Naive thymus-derived CD8-positive, alpha-beta T cell (primary cell): ENCODE data around the gene INSR. TPM values are rescaled to one million over a fixed set of nuclear protein-coding genes. Genes with fewer than 3 reads are reported as not detected.

ENCODE experiments used
- ATAC-seq, 2 donors: fragments of 150-1000 bp; cut with Tn5 transposase in 1 of 2; sonication (Bioruptor Pico), chemical (Tn5 transposase) in 1 of 2; 1 replicate in 1 of 2; 2 replicates in 1 of 2; pipeline ENCODE4 v1.10.0; 2021; ENCODE audit warnings: mild to moderate bottlenecking in 2 of 2, moderate library complexity in 2 of 2
- POLR2A ChIA-PET: fragments of 350-600 bp; sonication (Branson Sonifier 250); formaldehyde crosslinking; loops from one replicate; lab custom pipeline; 2021; ENCODE audit warnings: antibody characterized with exemption; lab: Charles Lee
- DNase-seq, 10 donors: peaks; one replicate each; pipeline versions ENCODE4 v3.0.0 to v3.0.0-alpha.2; 2020 to 2022
- H3K27ac Mint-ChIP-seq, 10 donors: one replicate each; pipeline ENCODE4 v1.8.0; 2020 to 2022; ENCODE audit warnings: mild to moderate bottlenecking in 10 of 10, mixed read lengths in 10 of 10, moderate library complexity in 4 of 10, inconsistent platforms in 1 of 10
- H3K27me3 Mint-ChIP-seq, 5 donors: one replicate each; pipeline ENCODE4 v1.8.0; 2021 to 2022; ENCODE audit warnings: mixed read lengths in 5 of 5
- H3K36me3 Mint-ChIP-seq, 3 donors: one replicate each; pipeline ENCODE4 v1.8.0; 2020 to 2022; ENCODE audit warnings: mixed read lengths in 3 of 3, mild to moderate bottlenecking in 2 of 3, inconsistent platforms in 1 of 3
- H3K4me1 Mint-ChIP-seq, 4 donors: one replicate each; pipeline ENCODE4 v1.8.0; 2021 to 2022; ENCODE audit warnings: mixed read lengths in 4 of 4
- H3K4me3 Mint-ChIP-seq, 10 donors: one replicate each; pipeline ENCODE4 v1.8.0; 2020 to 2022; ENCODE audit warnings: mild to moderate bottlenecking in 10 of 10, mixed read lengths in 10 of 10, moderate library complexity in 6 of 10, inconsistent platforms in 1 of 10
- H3K9me3 Mint-ChIP-seq, 9 donors: one replicate each; pipeline ENCODE4 v1.8.0; 2020 to 2022; ENCODE audit warnings: mixed read lengths in 9 of 9, mild to moderate bottlenecking in 3 of 9, inconsistent platforms in 1 of 9, moderate library complexity in 1 of 9
- polyA plus RNA-seq, 3 donors: library from polyadenylated mRNA; unstranded; fragments of 300-500 nt; fragmentation: Illumina TruSeq; gene quantifications; one replicate each; pipeline ENCODE4 v1.2.3, GENCODE V29; 2021
- total RNA-seq, 8 experiments: library from RNA in 2 of 8; stranded (reverse) in 2 of 8; gene quantifications; one replicate each; pipeline ENCODE4 v1.2.3 and lab custom pipeline; 2021 to 2026

The INSR gene
- total and polyA plus RNA-seq, 5 experiments from 2014 or later: 0.14 to 1.4 (median 0.45) TPM; not detected in 1

GRCh38 chr19:7251494-7251893 lies 42.7 kb downstream of the INSR start:
- Mint-ChIP-seq H3K4me1 (peaks cover 0 to 3% (median under 1%) of the 10 kb centered on the region in 4 donors), H3K27ac (no peak overlapping the region), H3K4me3 (no peak overlapping the region), H3K27me3 (peaks cover 0 to 5% (median 0%) of the 10 kb centered on the region in 5 donors), H3K9me3 (peaks cover 0 to 3% (median 0%) of the 10 kb centered on the region in 9 donors), H3K36me3 (peaks cover 0 to 2% (median 0%) of the 10 kb centered on the region in 3 donors)
- POLR2A ChIA-PET: interaction anchor here (0.6 kb wide), 1 partner anchor 109 kb away, joined by 3 read pairs; no protein-coding TSS in a partner anchor
- no peak for ATAC-seq
- no peak for DNase-seq

GRCh38 chr19:7250951-7251350 lies 43.3 kb downstream of the INSR start:
- peaks cover 0 to 4% (median 0%) of the 10 kb centered on the region in 9 donors for H3K9me3 Mint-ChIP-seq
- DNase-seq (no peak), ATAC-seq (no peak)
- H3K36me3 Mint-ChIP-seq: peaks cover 0 to 2% (median 0%) of the 10 kb centered on the region in 3 donors
- H3K4me1 Mint-ChIP-seq: peaks cover 0 to 3% (median under 1%) of the 10 kb centered on the region in 4 donors
- peak overlapping the region in 1 of 10 donors; percentile 29 for H3K27ac Mint-ChIP-seq
- no peak overlapping the region for H3K4me3 Mint-ChIP-seq
- H3K27me3 Mint-ChIP-seq: peaks cover 0 to 5% (median 0%) of the 10 kb centered on the region in 5 donors
- POLR2A ChIA-PET: interaction anchor here (0.6 kb wide), 1 partner anchor 110 kb away, joined by 3 read pairs; no protein-coding TSS in a partner anchor

GRCh38 chr19:7250057-7250596 lies 44.1 kb downstream of the INSR start:
- no peak for DNase-seq
- Mint-ChIP-seq H3K36me3 (peaks cover 0 to 2% (median 0%) of the 10 kb centered on the region in 3 donors), H3K4me1 (peaks cover 0 to 3% (median under 1%) of the 10 kb centered on the region in 4 donors), H3K9me3 (peaks cover 0 to 4% (median 0%) of the 10 kb centered on the region in 9 donors), H3K27ac (peak overlapping the region in 1 of 10 donors; percentile 29), H3K27me3 (peaks cover 0 to 5% (median 0%) of the 10 kb centered on the region in 5 donors), H3K4me3 (no peak overlapping the region)
- POLR2A ChIA-PET: no interaction called here
- no peak for ATAC-seq

GRCh38 chr19:7247155-7247554 lies 47.1 kb downstream of the INSR start:
- ATAC-seq: no peak
- H3K4me1 Mint-ChIP-seq: peaks cover 0 to 3% (median under 1%) of the 10 kb centered on the region in 4 donors

GRCh38 chr19:7246601-7247000 lies 47.6 kb downstream of the INSR start:
- POLR2A ChIA-PET: no interaction called here
- H3K27me3 Mint-ChIP-seq: peaks cover 0 to 5% (median 0%) of the 10 kb centered on the region in 5 donors
- H3K4me1 Mint-ChIP-seq: peaks cover 0 to 3% (median 1%) of the 10 kb centered on the region in 4 donors
- no peak overlapping the region for H3K27ac Mint-ChIP-seq
- peaks cover 0 to 2% (median 0%) of the 10 kb centered on the region in 3 donors for H3K36me3 Mint-ChIP-seq
- H3K4me3 Mint-ChIP-seq: no peak overlapping the region
- peaks cover 0 to 4% (median 0%) of the 10 kb centered on the region in 9 donors for H3K9me3 Mint-ChIP-seq
- ATAC-seq: no peak
- no peak for DNase-seq

More at GRCh38 chr19:7247155-7247554, 47.1 kb downstream of the INSR start:
- H3K27ac Mint-ChIP-seq: no peak overlapping the region
- no peak for DNase-seq
- POLR2A ChIA-PET: no interaction called here
- H3K27me3 Mint-ChIP-seq: peaks cover 0 to 5% (median 0%) of the 10 kb centered on the region in 5 donors
- H3K36me3 Mint-ChIP-seq: peaks cover 0 to 2% (median 0%) of the 10 kb centered on the region in 3 donors
- H3K9me3 Mint-ChIP-seq: peaks cover 0 to 4% (median 0%) of the 10 kb centered on the region in 9 donors
- H3K4me3 Mint-ChIP-seq: no peak overlapping the region

GRCh38 chr19:7242601-7243258 lies 51.5 kb downstream of the INSR start:
- peaks cover 0 to 1% (median 0%) of the 10 kb centered on the region in 4 donors for H3K4me1 Mint-ChIP-seq
- peaks cover 0 to 2% (median 0%) of the 10 kb centered on the region in 3 donors for H3K36me3 Mint-ChIP-seq

GRCh38 chr19:7238051-7238450 lies 56.2 kb downstream of the INSR start:
- H3K27ac Mint-ChIP-seq: no peak overlapping the region

More at GRCh38 chr19:7242601-7243258, 51.5 kb downstream of the INSR start:
- Mint-ChIP-seq H3K9me3 (peaks cover 0 to 17% (median 7%) of the 10 kb centered on the region in 9 donors), H3K27ac (peak overlapping the region in 1 of 10 donors; percentile 32), H3K27me3 (no peaks in the 10 kb centered on the region), H3K4me3 (no peak overlapping the region)
- POLR2A ChIA-PET: no interaction called here
- ATAC-seq: no peak
- DNase-seq: no peak

GRCh38 chr19:7236153-7236552 lies 58.1 kb downstream of the INSR start:
- H3K36me3 Mint-ChIP-seq: no peaks in the 10 kb centered on the region
- DNase-seq: no peak
- H3K4me3 Mint-ChIP-seq: no peak overlapping the region
- no peaks in the 10 kb centered on the region for H3K27me3 Mint-ChIP-seq
- ATAC-seq: no peak
- H3K4me1 Mint-ChIP-seq: no peaks in the 10 kb centered on the region
- POLR2A ChIA-PET: no interaction called here
- no peak overlapping the region for H3K27ac Mint-ChIP-seq
- peaks cover 0 to 13% (median 6%) of the 10 kb centered on the region in 9 donors for H3K9me3 Mint-ChIP-seq

More at GRCh38 chr19:7238051-7238450, 56.2 kb downstream of the INSR start:
- Mint-ChIP-seq H3K9me3 (peaks cover 0 to 13% (median 6%) of the 10 kb centered on the region in 9 donors), H3K4me1 (peaks cover 0 to 1% (median 0%) of the 10 kb centered on the region in 4 donors), H3K4me3 (no peak overlapping the region), H3K27me3 (no peaks in the 10 kb centered on the region), H3K36me3 (no peaks in the 10 kb centered on the region)
- no peak for ATAC-seq
- no peak for DNase-seq
- POLR2A ChIA-PET: interaction anchor here (0.6 kb wide), 1 partner anchor 8 kb away, joined by 4 read pairs; no protein-coding TSS in a partner anchor

- Mint-ChIP-seq H3K4me1 (peaks cover 0 to 3% (median 2%) of the 10 kb centered on the region in 4 donors), H3K27me3 (peaks cover 0 to 5% (median under 1%) of the 10 kb centered on the region in 5 donors), H3K36me3 (no peaks in the 10 kb centered on the region), H3K9me3 (no peaks in the 10 kb centered on the region), H3K4me3 (no peak overlapping the region), H3K27ac (no peak overlapping the region)
- DNase-seq (no peak), ATAC-seq (no peak)
- POLR2A ChIA-PET: interaction anchor here (0.8 kb wide), 1 partner anchor 9 kb away, joined by 3 read pairs; no protein-coding TSS in a partner anchor
Observed at GRCh38 chr19:7230826-7231225, 63.4 kb downstream of the INSR start.

GRCh38 chr19:7229735-7230134 lies 64.5 kb downstream of the INSR start:
- ATAC-seq (no peak), DNase-seq (no peak)
- peaks cover 0 to 11% (median 7%) of the 10 kb centered on the region in 5 donors for H3K27me3 Mint-ChIP-seq
- peaks cover 0 to 12% (median 7%) of the 10 kb centered on the region in 4 donors for H3K4me1 Mint-ChIP-seq
- peak overlapping the region in 1 of 10 donors; percentile 43 for H3K27ac Mint-ChIP-seq
- H3K36me3 Mint-ChIP-seq: no peaks in the 10 kb centered on the region
- H3K4me3 Mint-ChIP-seq: no peak overlapping the region
- POLR2A ChIA-PET: interaction anchor here (0.6 kb wide), 1 partner anchor 8 kb away, joined by 4 read pairs; no protein-coding TSS in a partner anchor
- H3K9me3 Mint-ChIP-seq: no peaks in the 10 kb centered on the region

- H3K4me3 Mint-ChIP-seq: no peak overlapping the region
- peaks cover 0 to 16% (median 7%) of the 10 kb centered on the region in 4 donors for H3K4me1 Mint-ChIP-seq
- no peaks in the 10 kb centered on the region for H3K36me3 Mint-ChIP-seq
- POLR2A ChIA-PET: no interaction called here
- H3K27me3 Mint-ChIP-seq: peaks cover 0 to 17% (median 7%) of the 10 kb centered on the region in 5 donors
- H3K9me3 Mint-ChIP-seq: no peaks in the 10 kb centered on the region
- DNase-seq (no peak), ATAC-seq (no peak)
- H3K27ac Mint-ChIP-seq: no peak overlapping the region
Observed at GRCh38 chr19:7228935-7229541, 65.2 kb downstream of the INSR start.

GRCh38 chr19:7227735-7228134 lies 66.5 kb downstream of the INSR start:
- ATAC-seq (no peak), DNase-seq (no peak)
- Mint-ChIP-seq H3K4me3 (no peak overlapping the region), H3K9me3 (no peaks in the 10 kb centered on the region), H3K27ac (no peak overlapping the region), H3K36me3 (no peaks in the 10 kb centered on the region), H3K4me1 (peaks cover 0 to 16% (median 7%) of the 10 kb centered on the region in 4 donors), H3K27me3 (peaks cover 0 to 17% (median 7%) of the 10 kb centered on the region in 5 donors)
- POLR2A ChIA-PET: no interaction called here
